H1 (cell line): ENCODE results near the gene SYT2. TPM values are rescaled to one million over a fixed set of nuclear protein-coding genes. Genes with fewer than 3 reads are reported as not detected.

ENCODE experiments used
- CTCF ChIA-PET: fragments of 300-600 bp; sonication (Branson Sonifier 250); formaldehyde crosslinking; loops from one replicate; lab custom pipeline; 2021; ENCODE audit not compliant: partially characterized antibody; lab: Charles Lee
- POLR2A ChIA-PET: fragments of 300-600 bp; sonication (Branson Sonifier 250); formaldehyde crosslinking; loops from one replicate; lab custom pipeline; 2021; ENCODE audit warnings: inconsistent platforms; ENCODE audit not compliant: partially characterized antibody; lab: Charles Lee
- DNase-seq, 2 experiments: peaks; one replicate each; pipeline versions ENCODE4 v3.0.0 to v3.0.0-alpha.2; 2010 to 2022; ENCODE audit warnings: low spot score in 2 of 2, low read depth in 1 of 2, mixed read lengths in 1 of 2
- FAIRE-seq: peaks from 2 replicates; lab custom pipeline; 2011; peaks lifted over from hg19 to GRCh38; lab: Jason Lieb, UNC
- H2AFZ ChIP-seq: 2 replicates; pipeline ENCODE4 v1.8.1; 2012; ENCODE audit warnings: low read length, inconsistent platforms
- H2AK5ac ChIP-seq: 2 replicates; pipeline ENCODE4 v1.6.1; 2013; ENCODE audit warnings: low read depth, low read length
- H2BK120ac ChIP-seq: replicated peaks from 2 replicates; pipeline ENCODE3; 2013; ENCODE audit warnings: low read depth, low read length, inconsistent platforms
- H2BK12ac ChIP-seq: 2 replicates; pipeline ENCODE4 v1.6.1; 2013; ENCODE audit warnings: low read depth, low read length
- H2BK15ac ChIP-seq: 2 replicates; pipeline ENCODE4 v1.6.1; 2013; ENCODE audit warnings: low read length
- H2BK20ac ChIP-seq: 2 replicates; pipeline ENCODE4 v1.6.1; 2013; ENCODE audit warnings: low read length
- H2BK5ac ChIP-seq: 2 replicates; pipeline ENCODE4 v1.6.1; 2013; ENCODE audit warnings: low read depth, low read length
- H3K14ac ChIP-seq: 2 replicates; pipeline ENCODE4 v1.6.1; 2013; ENCODE audit warnings: inconsistent platforms; ENCODE audit not compliant: insufficient read length
- H3K18ac ChIP-seq: 2 replicates; pipeline ENCODE4 v1.6.1; 2013; ENCODE audit warnings: low read length; ENCODE audit errors: extremely low read depth
- H3K23ac ChIP-seq: 2 replicates; pipeline ENCODE4 v1.6.1; 2013; ENCODE audit warnings: inconsistent platforms; ENCODE audit not compliant: insufficient read length
- H3K23me2 ChIP-seq: 2 replicates; pipeline ENCODE4 v1.6.1; 2013; ENCODE audit warnings: low read depth, low read length
- H3K27ac ChIP-seq: 2 replicates; pipeline ENCODE4 v1.6.1; 2011; ENCODE audit warnings: low read depth, low read length, inconsistent platforms
- H3K27me3 ChIP-seq, 4 experiments: replicated peaks in 1 of 4; 1 replicate in 1 of 4; 2 replicates in 3 of 4; pipeline versions ENCODE4 v1.6.1 to v1.8.1; 2011 to 2013; ENCODE audit warnings: low read length in 3 of 4, mild to moderate bottlenecking in 3 of 4, inconsistent platforms in 2 of 4, mixed read lengths in 2 of 4, moderate library complexity in 1 of 4; ENCODE audit not compliant: control insufficient read depth in 3 of 4, insufficient read depth in 3 of 4; ENCODE audit errors: extremely low read depth in 1 of 4
- H3K36me3 ChIP-seq, 4 experiments: 2 replicates each; pipeline versions ENCODE4 v1.6.1 to v1.8.1; 2011 to 2013; ENCODE audit warnings: mild to moderate bottlenecking in 4 of 4, low read length in 3 of 4, moderate library complexity in 2 of 4, control low read depth in 1 of 4, inconsistent platforms in 1 of 4; ENCODE audit not compliant: insufficient read depth in 4 of 4, control insufficient read depth in 2 of 4
- H3K4ac ChIP-seq: replicated peaks from 2 replicates; pipeline ENCODE3; 2013; ENCODE audit warnings: low read length, low read depth, mixed read lengths, inconsistent platforms; ENCODE audit not compliant: insufficient read length
- H3K4me1 ChIP-seq, 4 experiments: replicated peaks in 1 of 4; 1 replicate in 1 of 4; 2 replicates in 3 of 4; pipeline versions ENCODE4 v1.6.1 to v1.8.1; 2011 to 2013; ENCODE audit warnings: low read length in 3 of 4, inconsistent platforms in 2 of 4, mixed read lengths in 1 of 4; ENCODE audit not compliant: insufficient read depth in 4 of 4, control insufficient read depth in 3 of 4
- H3K4me2 ChIP-seq, 2 experiments: 2 replicates each; pipeline versions ENCODE4 v1.6.1 to v1.8.1; 2011 to 2013; ENCODE audit warnings: low read depth in 2 of 2, low read length in 2 of 2, control low read depth in 1 of 2, inconsistent platforms in 1 of 2, mild to moderate bottlenecking in 1 of 2; ENCODE audit not compliant: insufficient read depth in 1 of 2
- H3K4me3 ChIP-seq, 4 experiments: fragments of 200-600, 300-600 bp in 1 of 4; sonication (generic), shearing (Covaris generic), sonication (Bioruptor Twin) in 1 of 4; 2 replicates each; pipeline versions ENCODE4 v1.5.1 to v1.8.1; 2011 to 2016; ENCODE audit warnings: low read length in 4 of 4, low read depth in 3 of 4, control low read depth in 2 of 4, inconsistent platforms in 2 of 4, mild to moderate bottlenecking in 2 of 4, mixed read lengths in 1 of 4, moderate library complexity in 1 of 4; ENCODE audit not compliant: insufficient read depth in 2 of 4; ENCODE audit errors: extremely low read depth in 1 of 4
- H3K56ac ChIP-seq: replicated peaks from 2 replicates; pipeline ENCODE3; 2013; ENCODE audit warnings: low read depth, mild to moderate bottlenecking, mixed read lengths, low read length, inconsistent platforms; ENCODE audit not compliant: insufficient read length
- H3K79me1 ChIP-seq: 2 replicates; pipeline ENCODE4 v1.6.1; 2013; ENCODE audit warnings: low read depth, low read length, control low read depth
- H3K79me2 ChIP-seq, 2 experiments: 2 replicates each; pipeline versions ENCODE4 v1.6.1 to v1.8.1; 2012 to 2013; ENCODE audit warnings: low read length in 2 of 2, mild to moderate bottlenecking in 2 of 2, inconsistent platforms in 1 of 2; ENCODE audit not compliant: insufficient read depth in 2 of 2, control insufficient read depth in 1 of 2
- H3K9ac ChIP-seq, 4 experiments: replicated peaks in 1 of 4; 1 replicate in 1 of 4; 2 replicates in 3 of 4; pipeline versions ENCODE4 v1.6.1 to v1.8.1; 2011 to 2013; ENCODE audit warnings: low read depth in 3 of 4, low read length in 3 of 4, control low read depth in 2 of 4, mild to moderate bottlenecking in 2 of 4, moderate library complexity in 2 of 4, inconsistent platforms in 1 of 4; ENCODE audit errors: extremely low read depth in 1 of 4
- H3K9me3 ChIP-seq, 2 experiments: 2 replicates each; pipeline versions ENCODE4 v1.6.1 to v1.8.1; 2012 to 2013; ENCODE audit warnings: mild to moderate bottlenecking in 2 of 2, moderate library complexity in 2 of 2, control low read depth in 1 of 2, inconsistent platforms in 1 of 2, low read depth in 1 of 2, low read length in 1 of 2, mixed read lengths in 1 of 2; ENCODE audit not compliant: insufficient read depth in 2 of 2
- H4K20me1 ChIP-seq, 2 experiments: replicated peaks in 1 of 2; 2 replicates each; pipeline versions ENCODE3 to v1.8.1; 2011 to 2013; ENCODE audit warnings: inconsistent platforms in 2 of 2, low read length in 2 of 2, mild to moderate bottlenecking in 1 of 2; ENCODE audit not compliant: insufficient read depth in 2 of 2, control insufficient read depth in 1 of 2
- H4K5ac ChIP-seq: 2 replicates; pipeline ENCODE4 v1.6.1; 2013; ENCODE audit warnings: low read length, low read depth, mixed read lengths, inconsistent platforms; ENCODE audit not compliant: insufficient read length
- H4K8ac ChIP-seq: 2 replicates; pipeline ENCODE4 v1.8.0; 2013; ENCODE audit warnings: mild to moderate bottlenecking, moderate library complexity, low read length, inconsistent platforms; ENCODE audit not compliant: insufficient read depth; ENCODE audit errors: extremely low read depth
- H4K91ac ChIP-seq: replicated peaks from 2 replicates; pipeline ENCODE3; 2013; ENCODE audit warnings: low read length, mixed read lengths, inconsistent platforms; ENCODE audit not compliant: insufficient read length
- CBX8 ChIP-seq: fragments of 300-800, 300-1000 bp; sonication (generic); IDR thresholded peaks from 2 replicates; pipeline ENCODE4 v1.7.1; 2016; ENCODE audit warnings: low read depth, low read length, borderline replicate concordance
- CEBPB ChIP-seq: IDR thresholded peaks from 2 replicates; pipeline ENCODE4 v1.6.1; 2012; ENCODE audit warnings: low read depth, low read length
- CTBP2 ChIP-seq: IDR thresholded peaks from 2 replicates; pipeline ENCODE4 v1.7.0; 2011; ENCODE audit warnings: borderline replicate concordance, mild to moderate bottlenecking, moderate library complexity, mixed read lengths, low read length; ENCODE audit not compliant: insufficient read depth, insufficient read length
- EP300 ChIP-seq, 2 experiments: IDR thresholded peaks; 1 replicate in 1 of 2; 2 replicates in 1 of 2; pipeline ENCODE4 v1.6.1; 2011 to 2012; ENCODE audit warnings: low read depth in 2 of 2, low read length in 2 of 2, mild to moderate bottlenecking in 2 of 2, borderline replicate concordance in 1 of 2, inconsistent platforms in 1 of 2, moderate library complexity in 1 of 2
- JUN ChIP-seq: IDR thresholded peaks from 2 replicates; pipeline ENCODE4 v1.6.1; 2011; ENCODE audit warnings: low read depth, mild to moderate bottlenecking, improper control_type of control experiment, low read length
- KDM1A ChIP-seq: fragments of 200-600, 300-600 bp; sonication (generic); IDR thresholded peaks from 2 replicates; pipeline ENCODE4 v1.7.1; 2016; ENCODE audit warnings: mild to moderate bottlenecking, low read length, borderline replicate concordance
- MAX ChIP-seq: IDR thresholded peaks from 2 replicates; pipeline ENCODE4 v1.6.1; 2012; ENCODE audit warnings: inconsistent platforms
- NANOG ChIP-seq: IDR thresholded peaks from 2 replicates; pipeline ENCODE4 v1.6.1; 2011; ENCODE audit warnings: low read length, low read depth, mild to moderate bottlenecking, inconsistent platforms; ENCODE audit not compliant: insufficient read depth, poor library complexity, severe bottlenecking
- POU5F1 ChIP-seq: IDR thresholded peaks from 2 replicates; pipeline ENCODE4 v1.6.1; 2011; ENCODE audit warnings: low read depth, mild to moderate bottlenecking, low read length, moderate library complexity
- RBBP5 ChIP-seq: IDR thresholded peaks from 2 replicates; pipeline ENCODE4 v1.7.1; 2012; ENCODE audit warnings: low read depth, mild to moderate bottlenecking, inconsistent platforms, low read length, moderate library complexity, borderline replicate concordance
- SP1 ChIP-seq: IDR thresholded peaks from 2 replicates; pipeline ENCODE4 v1.6.1; 2011; ENCODE audit warnings: low read depth, low read length
- SRF ChIP-seq: IDR thresholded peaks from 2 replicates; pipeline ENCODE4 v1.6.1; 2011; ENCODE audit warnings: mild to moderate bottlenecking, low read depth, low read length, moderate library complexity
- USF2 ChIP-seq: IDR thresholded peaks from 2 replicates; pipeline ENCODE4 v1.6.1; 2011; ENCODE audit warnings: low read length, improper control_type of control experiment
- WGBS, 2 experiments: shearing (Covaris generic) in 1 of 2; methylation state at CpG; one replicate each; pipeline versions ENCODE4 v1.1.6 to v1.1.7; 2013 to 2015; ENCODE audit warnings: low lambda C conversion rate in 2 of 2, mixed read lengths in 2 of 2, inconsistent platforms in 1 of 2, low coverage in 1 of 2, missing lambda C conversion rate in 1 of 2; ENCODE audit not compliant: insufficient replicate concordance in 2 of 2, insufficient coverage in 1 of 2, insufficient read length in 1 of 2; ENCODE audit errors: extremely low coverage in 1 of 2, missing lambda C conversion rate in 1 of 2; 5-methylcytosine and 5-hydroxymethylcytosine counted together
- polyA plus RNA-seq, 7 experiments: library from polyadenylated mRNA; depleted of rRNA in 3 of 7; stranded (reverse) in 5 of 7; unstranded in 2 of 7; fragments of >200 nt in 5 of 7; fragments of 200-250 nt in 2 of 7; gene quantifications; 1 replicate in 5 of 7; 2 replicates in 1 of 7; 4 replicates in 1 of 7; pipeline versions ENCODE4 v1.2.1 to v1.2.3, GENCODE V29; 2011 to 2013; ENCODE audit warnings: missing spikeins in 2 of 7, mixed read lengths in 2 of 7
- total RNA-seq: library from RNA; stranded (reverse); fragmentation: NEBNext Ultra II Directional; extraction: Animal tissue kit (Norgen Biotek cat#: 25700); gene quantifications from 2 replicates; pipeline ENCODE4 v1.2.1, GENCODE V29; 2021

SYT2 gene
- total and polyA plus RNA-seq, 2 of the 8 experiments (the other 6 are each of a cell fraction or from before 2014, with no cell fraction given) = 2.8 to 11.0 TPM

DNA sequence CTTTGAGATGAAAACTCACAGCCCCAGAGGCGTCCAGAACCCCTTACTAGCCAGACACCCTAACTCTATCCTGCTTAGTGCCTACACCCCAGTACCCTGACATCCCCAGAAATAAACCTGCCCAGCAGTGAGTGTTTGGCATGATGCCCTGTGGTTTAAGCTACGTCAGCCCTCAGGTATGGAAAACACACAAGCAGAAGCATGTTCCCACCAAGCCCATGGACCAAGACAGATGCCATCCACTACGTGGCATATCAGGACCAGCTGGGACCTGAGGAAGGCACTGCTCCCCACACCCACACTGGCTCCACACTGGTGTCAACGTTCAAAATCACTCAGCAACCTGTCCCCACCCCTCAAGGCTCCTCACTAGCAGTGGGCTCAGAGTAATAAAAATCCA lies 116.4 kb downstream of the SYT2 start:
- POLR2A ChIA-PET = interaction anchor here (1.4 kb wide), 1 partner anchor 11 kb away, joined by 6 read pairs; no protein-coding TSS in a partner anchor
- Histone ChIP-seq H2AFZ (no peak overlapping the region), H3K4me3 (no peak overlapping the region), H2BK12ac (no peak overlapping the region), H2AK5ac (no peak overlapping the region), H2BK20ac (no peak overlapping the region), H3K36me3 (no peaks in the 10 kb centered on the region), H3K4me1 (no peaks in the 10 kb centered on the region), H4K8ac (no peak overlapping the region), H3K4me2 (no peak overlapping the region), H3K14ac (no peak overlapping the region), H3K4ac (no peak overlapping the region), H3K9ac (no peak overlapping the region), H3K23me2 (no peaks in the 10 kb centered on the region), H3K27me3 (no peaks in the 10 kb centered on the region), H3K9me3 (no peaks in the 10 kb centered on the region), H3K56ac (no peak overlapping the region), H2BK5ac (no peak overlapping the region), H2BK120ac (no peak overlapping the region), H3K27ac (no peak overlapping the region), H4K20me1 (no peaks in the 10 kb centered on the region), H4K91ac (no peak overlapping the region), H3K23ac (no peak overlapping the region), H4K5ac (no peak overlapping the region), H3K18ac (no peak overlapping the region), H2BK15ac (no peak overlapping the region), H3K79me1 (no peaks in the 10 kb centered on the region), H3K79me2 (no peaks in the 10 kb centered on the region)
- CTCF ChIA-PET = interaction anchor here (0.8 to 0.9 kb wide), 2 partner anchors 19 to 23 kb away, joined by 3 to 4 read pairs; no protein-coding TSS in a partner anchor
- WGBS, 2 experiments = 83% methylated on average over 4 of the region's 4 CpGs; no CpG with 5 or more reads in 1 of the 2 experiments
- DNase-seq (no peak), FAIRE-seq (no peak)
- TF ChIP-seq CBX8 (no peak), KDM1A (no peak), EP300 (IDR thresholded peaks at IDR 0.05; ENCODE audit: borderline replicate concordance in 1 of 2, low read depth in 2 of 2, low read length in 2 of 2) (no peak), POU5F1 (no peak), CTBP2 (no peak), NANOG (no peak), RBBP5 (no peak), USF2 (no peak), JUN (no peak), MAX (no peak), CEBPB (no peak), SP1 (no peak), SRF (no peak)
